Measurements from ENCODE around the gene RREB1.
A peak's percentile ranks its signal among the peaks of the same experiment; 100 is the strongest.

RREB1 gene

GRCh38 chr6:7171733-7172132, 64.0 kb downstream of the RREB1 start:
- TF ChIP-seq, protein P1, sequence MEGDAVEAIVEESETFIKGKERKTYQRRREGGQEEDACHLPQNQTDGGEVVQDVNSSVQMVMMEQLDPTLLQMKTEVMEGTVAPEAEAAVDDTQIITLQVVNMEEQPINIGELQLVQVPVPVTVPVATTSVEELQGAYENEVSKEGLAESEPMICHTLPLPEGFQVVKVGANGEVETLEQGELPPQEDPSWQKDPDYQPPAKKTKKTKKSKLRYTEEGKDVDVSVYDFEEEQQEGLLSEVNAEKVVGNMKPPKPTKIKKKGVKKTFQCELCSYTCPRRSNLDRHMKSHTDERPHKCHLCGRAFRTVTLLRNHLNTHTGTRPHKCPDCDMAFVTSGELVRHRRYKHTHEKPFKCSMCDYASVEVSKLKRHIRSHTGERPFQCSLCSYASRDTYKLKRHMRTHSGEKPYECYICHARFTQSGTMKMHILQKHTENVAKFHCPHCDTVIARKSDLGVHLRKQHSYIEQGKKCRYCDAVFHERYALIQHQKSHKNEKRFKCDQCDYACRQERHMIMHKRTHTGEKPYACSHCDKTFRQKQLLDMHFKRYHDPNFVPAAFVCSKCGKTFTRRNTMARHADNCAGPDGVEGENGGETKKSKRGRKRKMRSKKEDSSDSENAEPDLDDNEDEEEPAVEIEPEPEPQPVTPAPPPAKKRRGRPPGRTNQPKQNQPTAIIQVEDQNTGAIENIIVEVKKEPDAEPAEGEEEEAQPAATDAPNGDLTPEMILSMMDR (conservative IDR thresholded peaks at IDR 0.05; ENCODE audit: low read length), result no peak
- DNase-seq (ENCODE audit: low read depth), result no peak
- H3K4me3 ChIP-seq (ENCODE audit: low read length), result no peak overlapping the region

DNA sequence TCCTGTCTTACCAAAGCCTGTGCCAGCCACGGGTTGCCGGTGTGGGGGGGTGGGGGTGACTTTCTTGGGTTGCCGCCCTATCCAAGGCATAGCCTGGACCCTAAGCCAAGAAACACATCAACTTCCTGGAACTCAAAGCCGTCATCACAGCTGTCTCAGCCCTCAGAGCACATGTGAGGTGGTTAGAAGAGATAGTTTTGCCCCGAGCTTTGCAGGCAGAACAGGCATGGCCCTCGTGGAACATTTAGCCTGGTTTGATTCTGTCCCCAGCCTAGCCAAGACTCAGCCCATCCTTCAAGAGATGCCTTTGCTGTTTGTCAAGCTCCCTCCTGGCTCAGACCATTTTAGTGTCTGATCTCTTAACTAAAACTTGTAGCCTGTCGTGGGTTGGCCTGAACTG, 64.9 kb downstream of the RREB1 start:
- DNase-seq (ENCODE audit: low read depth), result peak; percentile 91
- TF ChIP-seq, protein P1 (conservative IDR thresholded peaks at IDR 0.05; ENCODE audit: low read length), result no peak
- no peak overlapping the region for H3K4me3 ChIP-seq (ENCODE audit: low read length)

DNA sequence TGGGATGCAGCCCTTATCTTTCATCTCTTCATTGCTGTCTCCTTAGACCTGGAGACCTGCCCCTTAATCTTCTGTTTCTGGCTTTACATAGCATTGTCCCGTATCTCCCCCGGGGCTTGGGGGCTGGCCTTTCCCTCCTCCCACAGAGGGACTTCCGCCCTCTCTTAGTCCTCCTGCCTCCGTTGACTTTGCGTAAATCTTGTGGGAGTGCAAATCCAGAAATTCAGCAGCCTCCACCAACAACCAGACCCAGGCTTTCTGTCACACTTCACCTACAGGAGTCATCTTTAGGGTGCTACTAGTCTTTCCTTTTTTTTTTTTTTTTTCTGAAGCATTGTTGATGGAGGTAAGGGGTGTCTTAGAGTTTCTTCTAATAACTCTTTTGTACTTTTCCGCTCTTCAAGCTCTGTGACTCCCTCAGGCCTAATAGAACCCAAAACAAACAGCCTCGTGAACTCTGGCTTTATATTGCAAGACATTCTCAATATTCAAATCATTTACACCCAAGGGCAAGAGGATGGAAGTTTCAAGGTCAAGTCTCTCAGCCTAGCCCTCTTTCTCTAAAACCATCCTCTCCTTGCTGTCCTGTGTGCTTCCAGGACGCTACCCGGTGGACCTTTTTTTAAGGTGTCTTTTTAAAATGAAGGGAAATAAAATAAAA, 66.2 kb downstream of the RREB1 start:
- TF ChIP-seq, protein P1 (conservative IDR thresholded peaks at IDR 0.05; ENCODE audit: low read length), result no peak
- no peak overlapping the region for H3K4me3 ChIP-seq (ENCODE audit: low read length)
- DNase-seq (ENCODE audit: low read depth), result no peak

DNA sequence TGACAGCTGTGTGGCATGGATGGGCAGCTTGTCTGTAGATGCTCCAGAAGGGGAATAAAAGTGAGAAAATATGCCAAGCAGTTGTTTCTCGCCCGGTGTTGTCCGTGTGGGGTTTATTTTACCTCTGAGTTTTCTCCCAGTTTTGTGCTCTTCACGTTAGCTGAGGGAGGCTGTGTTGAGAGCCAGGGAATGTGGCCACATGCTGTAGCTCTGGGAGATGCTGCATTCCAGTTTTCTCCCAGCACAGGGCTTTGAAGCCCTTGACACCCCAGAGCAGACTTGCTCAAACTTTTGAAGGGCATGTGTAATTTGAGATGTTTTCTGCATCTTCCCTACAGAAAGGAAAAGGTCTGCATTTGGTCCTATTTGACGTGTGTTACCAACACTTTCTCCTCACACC, 67.7 kb downstream of the RREB1 start:
- TF ChIP-seq, protein P1 (conservative IDR thresholded peaks at IDR 0.05; ENCODE audit: low read length), result no peak
- DNase-seq (ENCODE audit: low read depth), result peak; percentile 61
- H3K4me3 ChIP-seq (ENCODE audit: low read length), result no peak overlapping the region

GRCh38 chr6:7176208-7176607, 68.4 kb downstream of the RREB1 start:
- H3K4me3 ChIP-seq (ENCODE audit: low read length), result no peak overlapping the region
- peak; percentile 24 for DNase-seq (ENCODE audit: low read depth)
- TF ChIP-seq, protein P1 (conservative IDR thresholded peaks at IDR 0.05; ENCODE audit: low read length), result no peak

- no peak overlapping the region for H3K4me3 ChIP-seq (ENCODE audit: low read length)
- DNase-seq (ENCODE audit: low read depth), result no peak
- TF ChIP-seq, protein P1 (conservative IDR thresholded peaks at IDR 0.05; ENCODE audit: low read length), result no peak
These were observed 70.5 kb downstream of the RREB1 start for GRCh38 chr6:7178280-7178679.

DNA sequence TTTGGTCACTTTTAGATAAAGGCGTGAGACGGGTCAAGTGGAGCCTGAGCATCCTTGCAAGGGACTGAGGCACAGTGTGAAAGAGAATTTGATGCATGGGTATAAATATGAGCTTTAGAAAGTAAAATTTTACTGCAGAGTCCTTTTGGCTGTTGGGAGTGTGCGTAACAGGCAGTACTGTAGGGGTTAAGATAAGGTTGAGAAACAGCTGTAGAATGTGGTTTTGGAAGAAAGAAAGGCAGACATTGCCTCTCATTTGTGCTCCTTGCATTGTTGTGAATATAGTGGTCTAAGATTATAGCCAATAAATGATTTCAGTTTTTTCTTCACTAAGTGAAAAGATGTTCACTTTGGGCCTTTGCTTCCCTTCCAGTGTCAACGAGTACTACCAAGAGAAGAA, 73.0 kb downstream of the RREB1 start:
- no peak overlapping the region for H3K4me3 ChIP-seq (ENCODE audit: low read length)
- DNase-seq (ENCODE audit: low read depth), result no peak
- TF ChIP-seq, protein P1 (conservative IDR thresholded peaks at IDR 0.05; ENCODE audit: low read length), result no peak

Measured in AG10803 (cell line).